A549 treated with AZD2906 at 1 μM for 4 hours (cell line): ENCODE measurements around the gene IPO4. TPM values are rescaled to one million over a fixed set of nuclear protein-coding genes. Genes with fewer than 3 reads are reported as not detected.

Experiments
- total RNA-seq: library from RNA; stranded (reverse); fragments of 200-300 nt; extraction: Qiagen RNA extraction; gene quantifications from 5 replicates; pipeline ENCODE4 v1.2.3, GENCODE V29; 2022

Gene IPO4, protein sequence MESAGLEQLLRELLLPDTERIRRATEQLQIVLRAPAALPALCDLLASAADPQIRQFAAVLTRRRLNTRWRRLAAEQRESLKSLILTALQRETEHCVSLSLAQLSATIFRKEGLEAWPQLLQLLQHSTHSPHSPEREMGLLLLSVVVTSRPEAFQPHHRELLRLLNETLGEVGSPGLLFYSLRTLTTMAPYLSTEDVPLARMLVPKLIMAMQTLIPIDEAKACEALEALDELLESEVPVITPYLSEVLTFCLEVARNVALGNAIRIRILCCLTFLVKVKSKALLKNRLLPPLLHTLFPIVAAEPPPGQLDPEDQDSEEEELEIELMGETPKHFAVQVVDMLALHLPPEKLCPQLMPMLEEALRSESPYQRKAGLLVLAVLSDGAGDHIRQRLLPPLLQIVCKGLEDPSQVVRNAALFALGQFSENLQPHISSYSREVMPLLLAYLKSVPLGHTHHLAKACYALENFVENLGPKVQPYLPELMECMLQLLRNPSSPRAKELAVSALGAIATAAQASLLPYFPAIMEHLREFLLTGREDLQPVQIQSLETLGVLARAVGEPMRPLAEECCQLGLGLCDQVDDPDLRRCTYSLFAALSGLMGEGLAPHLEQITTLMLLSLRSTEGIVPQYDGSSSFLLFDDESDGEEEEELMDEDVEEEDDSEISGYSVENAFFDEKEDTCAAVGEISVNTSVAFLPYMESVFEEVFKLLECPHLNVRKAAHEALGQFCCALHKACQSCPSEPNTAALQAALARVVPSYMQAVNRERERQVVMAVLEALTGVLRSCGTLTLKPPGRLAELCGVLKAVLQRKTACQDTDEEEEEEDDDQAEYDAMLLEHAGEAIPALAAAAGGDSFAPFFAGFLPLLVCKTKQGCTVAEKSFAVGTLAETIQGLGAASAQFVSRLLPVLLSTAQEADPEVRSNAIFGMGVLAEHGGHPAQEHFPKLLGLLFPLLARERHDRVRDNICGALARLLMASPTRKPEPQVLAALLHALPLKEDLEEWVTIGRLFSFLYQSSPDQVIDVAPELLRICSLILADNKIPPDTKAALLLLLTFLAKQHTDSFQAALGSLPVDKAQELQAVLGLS
- 75.4 to 87.1 TPM (median 80.0 TPM) in 5 replicates for total RNA-seq

GRCh38 chr14:24188251-24189058 lies at the start of gene IPO4:
IPO4 (minus strand) TSS chr14:24188816; CDS start chr14:24188787, 29 bp downstream.

GRCh38 chr14:24232645-24233537 lies 44.3 kb upstream of the IPO4 start, which contains the start of gene GMPR2:
GMPR2 (plus strand) TSS chr14:24232929; CDS start chr14:24233254, 325 bp downstream.

GRCh38 chr14:24232121-24232644 lies 43.6 kb upstream of the IPO4 start, which contains the start of gene NEDD8:
NEDD8 (minus strand) TSS chr14:24232367; CDS start chr14:24232267, 100 bp downstream.

GRCh38 chr14:24215495-24216344 lies 27.1 kb upstream of the IPO4 start, which contains the start of gene MDP1:
MDP1 (minus strand) TSS chr14:24216066; CDS start chr14:24215955, 111 bp downstream.

GRCh38 chr14:24212924-24213865 lies 24.6 kb upstream of the IPO4 start, which contains the start of gene CHMP4A:
CHMP4A (minus strand) TSS chr14:24213488; CDS start chr14:24213439, 49 bp downstream.

DNA sequence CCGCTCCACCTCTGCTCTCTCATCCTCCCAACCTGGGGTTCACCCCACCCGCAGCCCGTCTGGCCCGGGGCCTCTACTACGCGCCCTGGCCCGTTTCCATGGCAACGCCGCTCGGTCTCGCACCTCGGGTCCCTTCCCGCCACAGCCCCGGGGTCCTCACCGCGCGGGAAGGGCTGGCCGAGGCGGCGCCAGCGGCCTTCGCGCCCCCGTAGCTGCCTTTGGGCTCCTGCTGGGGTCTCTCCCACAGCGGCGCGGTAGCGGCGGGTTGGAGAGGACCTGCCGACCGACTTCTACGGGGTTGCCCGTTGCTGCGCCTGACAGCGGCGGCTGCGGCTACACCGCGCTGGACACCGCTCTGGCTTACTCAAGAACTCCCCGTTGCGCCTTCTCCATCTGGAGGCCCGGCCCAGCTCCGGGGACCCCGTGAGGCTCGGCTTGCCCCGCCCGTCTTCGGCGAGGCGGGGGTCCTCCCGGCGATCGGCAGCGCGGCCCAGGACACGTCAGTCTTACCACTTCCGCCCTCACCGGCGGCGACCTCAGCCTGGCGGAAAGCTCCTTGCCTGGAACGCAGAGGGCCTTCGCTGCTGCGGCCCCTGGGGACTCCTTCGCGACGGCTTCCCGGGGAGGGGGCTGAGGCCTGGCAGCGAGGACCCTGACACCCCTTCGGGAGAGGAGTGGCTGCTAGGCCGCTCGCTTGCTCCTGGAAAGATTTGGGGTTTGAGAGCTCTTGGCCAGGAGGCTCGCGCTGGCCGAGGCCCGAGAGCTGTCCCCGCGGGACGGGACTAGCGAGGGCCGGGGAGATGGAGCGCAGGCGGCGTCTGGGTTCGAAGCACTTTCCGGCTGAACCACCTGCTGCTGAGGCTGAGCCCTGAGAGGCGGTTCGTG lies 6.8 kb upstream of the IPO4 start, which contains the start of gene TM9SF1:
Gene TM9SF1, minus strand, starts transcription at position 256 of the 885 bp plus-strand sequence. CDS start 422 bp downstream, outside the sequence.

GRCh38 chr14:24171422-24172260 lies 17.0 kb downstream of the IPO4 start, which contains the start of gene REC8:
REC8 (plus strand) TSS chr14:24172080; CDS start chr14:24172553, 473 bp downstream.

GRCh38 chr14:24160850-24161804 lies 27.5 kb downstream of the IPO4 start, which contains the start of gene IRF9:
IRF9 (plus strand) TSS chr14:24161265; CDS start chr14:24162145, 880 bp downstream.

GRCh38 chr14:24146978-24147760 lies 41.4 kb downstream of the IPO4 start, which contains the start of gene RNF31:
RNF31 (plus strand) TSS chr14:24147498; CDS start chr14:24147699, 201 bp downstream.

DNA sequence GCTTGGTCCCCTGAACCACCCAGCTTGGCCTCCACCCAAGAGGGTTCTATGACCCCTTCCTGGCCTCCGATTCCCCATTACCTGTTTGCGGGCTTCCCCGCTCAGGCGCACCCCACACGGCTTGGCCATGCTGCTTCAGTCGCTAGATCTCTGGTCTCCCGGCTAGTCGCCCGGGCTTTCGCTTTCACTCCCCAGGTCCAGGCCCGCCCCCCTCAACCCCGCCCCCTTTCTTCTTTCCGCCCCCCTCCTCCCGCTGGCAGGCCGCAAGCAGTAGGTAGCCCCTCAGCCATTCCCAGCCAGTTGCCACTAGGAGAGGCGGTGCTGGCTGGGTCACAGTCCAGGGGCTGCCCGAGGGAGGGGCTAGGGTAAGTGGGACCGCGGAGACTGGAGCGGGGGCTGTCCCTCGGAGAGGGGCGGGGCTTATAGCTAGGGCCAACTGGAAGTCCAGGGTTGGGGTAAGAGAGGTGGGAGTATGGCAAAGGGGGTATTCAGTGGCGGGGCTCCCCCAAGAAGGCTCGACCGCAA lies 42.1 kb downstream of the IPO4 start, which contains the start of gene PSME2:
Gene PSME2, minus strand, starts transcription at position 158 of the 525 bp plus-strand sequence. Its CDS starts 29 bp downstream, at position 129.

GRCh38 chr14:24141097-24141880 lies 47.3 kb downstream of the IPO4 start, which contains the start of gene EMC9:
EMC9 (minus strand) TSS chr14:24141591; CDS start chr14:24141304, 287 bp downstream.

